HG02938 (cell line): Measurements from ENCODE around the gene LCN6.

Experiments
- ATAC-seq: cut with Tn5 transposase; IDR thresholded peaks from one replicate; pipeline ENCODE4 v1.9.1; 2021; ENCODE audit warnings: mild to moderate bottlenecking, moderate library complexity; ENCODE audit not compliant: unreplicated experiment

Gene LCN6

GRCh38 chr9:136694163-136694871 lies 54.0 kb downstream of the LCN6 start:
- no peak for ATAC-seq
